Measurements from ENCODE around the gene PRKX.
"Not testable (repeated sequence)": the region's sequence is repeated elsewhere in the genome, so short reads cannot be mapped to it uniquely, and the experiment has no call there.

PRKX gene

GRCh38 chrX:3560010-3560409 lies 153.4 kb downstream of the PRKX start:
- DNase-seq: not testable (repeated sequence)

Data from NCI-H226 (cell line).